Activated naive CD8-positive, alpha-beta T cell (primary cell): ENCODE data around the gene SLC36A3.
"Not testable (repeated sequence)": the region's sequence is repeated elsewhere in the genome, so short reads cannot be mapped to it uniquely, and the experiment has no call there.

Experiments used
- H3K27ac Mint-ChIP-seq: one replicate; pipeline ENCODE4 v1.8.0; 2021; ENCODE audit warnings: mixed read lengths
- H3K27me3 Mint-ChIP-seq: one replicate; pipeline ENCODE4 v1.8.0; 2021; ENCODE audit warnings: mixed read lengths
- H3K36me3 Mint-ChIP-seq: one replicate; pipeline ENCODE4 v1.8.0; 2021; ENCODE audit warnings: mixed read lengths
- H3K4me1 Mint-ChIP-seq: one replicate; pipeline ENCODE4 v1.8.0; 2021; ENCODE audit warnings: low read depth, mixed read lengths
- H3K4me3 Mint-ChIP-seq: one replicate; pipeline ENCODE4 v1.8.0; 2021; ENCODE audit warnings: mild to moderate bottlenecking, mixed read lengths
- H3K9me3 Mint-ChIP-seq: one replicate; pipeline ENCODE4 v1.8.0; 2021; ENCODE audit warnings: low read depth, mixed read lengths

SLC36A3 gene

DNA sequence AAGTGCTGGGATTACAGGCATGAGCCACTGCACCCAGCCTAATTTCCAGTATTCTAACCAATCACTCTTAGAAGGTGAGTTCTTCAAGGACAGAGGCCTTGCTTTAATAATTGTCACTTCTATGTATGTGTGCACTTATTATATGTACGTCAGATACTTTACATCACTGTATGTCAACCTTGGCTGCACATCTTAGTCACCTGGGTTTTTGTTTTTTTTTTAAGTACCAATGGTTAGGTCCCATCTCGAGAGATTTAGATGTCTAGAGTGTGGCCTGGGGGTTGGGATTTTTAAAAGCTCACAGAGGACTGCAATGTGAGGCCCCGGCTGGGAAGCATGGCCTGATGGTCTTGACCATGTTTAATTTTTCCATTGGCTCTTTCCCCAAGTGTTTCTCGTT is 60.4 kb downstream of the SLC36A3 start:
- peaks cover 18% of the 10 kb centered on the region for H3K4me1 Mint-ChIP-seq

GRCh38 chr5:151240924-151241635 is 62.5 kb downstream of the SLC36A3 start:
- Mint-ChIP-seq H3K4me1 (peaks cover 23% of the 10 kb centered on the region), H3K27me3 (no peaks in the 10 kb centered on the region), H3K4me3 (no peak overlapping the region), H3K36me3 (no peaks in the 10 kb centered on the region), H3K9me3 (no peaks in the 10 kb centered on the region), H3K27ac (no peak overlapping the region)

More for the DNA sequence above, 60.4 kb downstream of the SLC36A3 start:
- no peak overlapping the region for H3K4me3 Mint-ChIP-seq
- no peak overlapping the region for H3K27ac Mint-ChIP-seq
- no peaks in the 10 kb centered on the region for H3K36me3 Mint-ChIP-seq
- H3K27me3 Mint-ChIP-seq, result no peaks in the 10 kb centered on the region
- H3K9me3 Mint-ChIP-seq, result no peaks in the 10 kb centered on the region

GRCh38 chr5:151240268-151240835 is 63.2 kb downstream of the SLC36A3 start:
- H3K36me3 Mint-ChIP-seq, H3K9me3 Mint-ChIP-seq, H3K4me3 Mint-ChIP-seq, H3K27me3 Mint-ChIP-seq, H3K27ac Mint-ChIP-seq: not testable (repeated sequence)
- peaks cover 26% of the 10 kb centered on the region for H3K4me1 Mint-ChIP-seq

- no peak overlapping the region for H3K27ac Mint-ChIP-seq
- H3K9me3 Mint-ChIP-seq, result no peaks in the 10 kb centered on the region
- no peaks in the 10 kb centered on the region for H3K36me3 Mint-ChIP-seq
- no peaks in the 10 kb centered on the region for H3K27me3 Mint-ChIP-seq
- H3K4me3 Mint-ChIP-seq, result peak overlapping the region; percentile 53
- H3K4me1 Mint-ChIP-seq, result peaks cover 35% of the 10 kb centered on the region
These were observed 64.2 kb downstream of the SLC36A3 start for GRCh38 chr5:151239237-151239861.

- Mint-ChIP-seq H3K4me1 (peaks cover 35% of the 10 kb centered on the region), H3K9me3 (no peaks in the 10 kb centered on the region), H3K27me3 (no peaks in the 10 kb centered on the region), H3K4me3 (peak overlapping the region; percentile 66), H3K36me3 (no peaks in the 10 kb centered on the region), H3K27ac (peak overlapping the region; percentile 50)
These were observed 65.2 kb downstream of the SLC36A3 start for GRCh38 chr5:151238303-151238741.

- H3K4me1 Mint-ChIP-seq, result peaks cover 37% of the 10 kb centered on the region
- no peaks in the 10 kb centered on the region for H3K36me3 Mint-ChIP-seq
- H3K27me3 Mint-ChIP-seq, result no peaks in the 10 kb centered on the region
- peak overlapping the region; percentile 4 for H3K27ac Mint-ChIP-seq
- H3K9me3 Mint-ChIP-seq, result no peaks in the 10 kb centered on the region
- peak overlapping the region; percentile 17 for H3K4me3 Mint-ChIP-seq
These were observed 65.9 kb downstream of the SLC36A3 start for GRCh38 chr5:151237685-151238084.

- no peaks in the 10 kb centered on the region for H3K27me3 Mint-ChIP-seq
- no peak overlapping the region for H3K27ac Mint-ChIP-seq
- H3K4me1 Mint-ChIP-seq, result peaks cover 39% of the 10 kb centered on the region
- H3K36me3 Mint-ChIP-seq, result no peaks in the 10 kb centered on the region
- H3K9me3 Mint-ChIP-seq, result no peaks in the 10 kb centered on the region
- no peak overlapping the region for H3K4me3 Mint-ChIP-seq
These were observed 66.7 kb downstream of the SLC36A3 start for GRCh38 chr5:151236888-151237287.

DNA sequence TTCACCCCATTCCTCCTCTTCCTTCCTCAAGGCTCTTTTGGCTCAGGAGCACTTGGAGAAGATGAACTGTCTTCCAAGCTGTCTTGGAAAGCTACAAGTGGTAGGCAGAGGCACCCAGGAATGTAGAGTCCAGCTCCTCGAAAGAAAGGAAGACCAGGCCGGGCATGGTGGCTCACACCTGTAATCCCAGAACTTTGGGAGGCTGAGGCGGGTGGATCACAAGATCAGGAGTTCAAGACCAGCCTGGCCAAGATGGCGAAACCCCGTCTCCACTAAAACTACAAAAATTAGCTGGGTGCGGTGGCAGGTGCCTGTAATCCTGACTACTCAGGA is 68.4 kb downstream of the SLC36A3 start:
- not testable (repeated sequence) for H3K4me3 Mint-ChIP-seq, H3K27me3 Mint-ChIP-seq, H3K36me3 Mint-ChIP-seq, H3K27ac Mint-ChIP-seq, H3K9me3 Mint-ChIP-seq
- peaks cover 39% of the 10 kb centered on the region for H3K4me1 Mint-ChIP-seq

DNA sequence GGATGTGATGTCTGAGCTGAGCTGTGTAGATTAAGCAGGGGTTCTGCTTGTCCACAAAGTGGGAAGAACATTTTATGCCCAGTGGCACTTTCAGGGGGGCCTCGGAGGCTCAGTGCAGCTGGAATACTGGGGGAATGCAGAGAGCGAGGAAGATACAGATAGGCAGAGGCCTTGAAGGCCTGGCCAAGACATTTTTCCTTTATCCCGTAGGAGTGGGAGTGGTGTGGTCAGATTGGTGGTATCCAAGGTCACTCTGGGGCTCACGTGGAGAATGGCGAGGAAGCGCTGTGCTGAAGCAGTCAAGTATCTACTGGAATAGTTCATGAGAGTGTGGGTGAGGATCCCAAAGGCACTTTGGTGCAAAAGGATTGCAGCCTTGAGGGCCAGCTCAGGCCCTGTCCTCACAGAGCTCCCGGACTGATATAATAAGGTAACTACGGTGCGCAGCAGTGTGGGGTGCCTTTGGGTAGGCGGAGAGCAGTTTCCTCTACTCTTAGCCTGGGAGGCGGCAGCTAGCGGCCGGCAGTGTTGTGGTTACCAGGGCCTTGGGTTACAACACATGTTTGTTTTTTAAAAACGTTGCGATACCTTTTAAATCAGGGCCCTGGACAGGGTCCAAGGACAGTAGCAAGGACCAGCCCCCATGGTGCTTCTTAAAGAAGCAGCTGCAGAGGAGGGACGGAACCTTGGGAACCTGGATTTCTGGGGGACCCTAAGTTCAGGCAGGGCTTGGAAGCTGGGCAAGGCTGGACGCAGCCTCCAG is 68.9 kb downstream of the SLC36A3 start:
- H3K27me3 Mint-ChIP-seq, result no peaks in the 10 kb centered on the region
- H3K27ac Mint-ChIP-seq, result peak overlapping the region; percentile 85
- H3K4me3 Mint-ChIP-seq, result peak overlapping the region; percentile 75
- H3K9me3 Mint-ChIP-seq, result no peaks in the 10 kb centered on the region
- H3K4me1 Mint-ChIP-seq, result peaks cover 39% of the 10 kb centered on the region
- H3K36me3 Mint-ChIP-seq, result peaks cover 2% of the 10 kb centered on the region

GRCh38 chr5:151233616-151234085 is 69.9 kb downstream of the SLC36A3 start:
- Mint-ChIP-seq H3K9me3 (no peaks in the 10 kb centered on the region), H3K4me1 (peaks cover 33% of the 10 kb centered on the region), H3K27ac (no peak overlapping the region), H3K4me3 (no peak overlapping the region), H3K27me3 (no peaks in the 10 kb centered on the region), H3K36me3 (peaks cover 2% of the 10 kb centered on the region)

DNA sequence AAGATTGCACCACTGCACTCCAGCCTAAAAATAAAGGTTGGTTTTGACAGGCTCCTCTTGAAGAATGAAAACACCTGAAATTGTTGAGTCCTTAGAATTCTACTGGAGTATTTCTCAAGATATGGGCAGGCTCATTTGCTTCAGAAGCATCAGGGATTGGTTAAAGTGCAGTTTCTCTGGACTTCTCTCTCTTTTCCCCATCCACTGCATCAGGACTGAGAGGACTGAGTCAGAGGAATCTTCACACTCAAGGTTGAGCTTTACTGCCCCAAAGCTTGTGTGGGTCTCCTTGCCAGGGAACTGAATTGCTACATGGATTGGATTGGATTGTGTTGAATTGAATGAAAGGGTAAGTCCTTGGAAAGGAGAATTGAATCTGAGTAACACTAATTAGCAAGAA is 72.2 kb downstream of the SLC36A3 start:
- Mint-ChIP-seq H3K9me3 (no peaks in the 10 kb centered on the region), H3K36me3 (peaks cover 2% of the 10 kb centered on the region), H3K27me3 (no peaks in the 10 kb centered on the region), H3K4me3 (no peak overlapping the region), H3K27ac (no peak overlapping the region), H3K4me1 (peaks cover 23% of the 10 kb centered on the region)

DNA sequence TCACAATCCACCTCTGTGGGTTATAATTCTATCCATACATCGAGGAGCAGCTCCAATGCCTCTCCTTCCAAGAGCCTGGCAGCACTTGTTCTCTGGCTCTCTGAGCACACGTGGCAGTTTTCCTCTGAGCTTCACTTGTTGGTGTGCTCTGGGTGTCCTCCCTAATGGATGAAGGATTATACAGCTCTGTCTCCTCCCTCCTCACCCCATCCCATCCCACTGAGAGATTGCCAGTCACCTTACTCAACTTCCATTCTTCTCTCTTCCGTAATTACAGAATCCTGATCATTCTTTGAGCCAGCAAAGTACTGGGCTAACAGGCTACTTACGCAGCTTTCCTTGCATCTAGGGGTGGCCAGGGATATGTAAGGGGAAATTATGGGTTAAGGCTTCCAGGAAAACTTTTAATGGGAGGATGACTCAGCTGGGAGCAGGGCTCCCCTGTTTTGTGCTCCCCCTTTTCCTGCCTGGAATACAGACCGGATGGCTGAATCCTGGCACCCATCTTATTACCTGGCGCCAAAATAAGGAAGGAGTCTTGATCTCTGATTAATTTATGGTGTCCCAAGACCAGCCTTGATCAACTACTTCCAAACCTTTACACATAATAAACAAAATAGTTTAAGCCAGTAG is 73.4 kb downstream of the SLC36A3 start:
- Mint-ChIP-seq H3K9me3 (no peaks in the 10 kb centered on the region), H3K27me3 (no peaks in the 10 kb centered on the region), H3K4me3 (no peak overlapping the region), H3K27ac (no peak overlapping the region), H3K36me3 (peaks cover 2% of the 10 kb centered on the region), H3K4me1 (peaks cover 25% of the 10 kb centered on the region)

- Mint-ChIP-seq H3K27ac (no peak overlapping the region), H3K9me3 (no peaks in the 10 kb centered on the region), H3K4me3 (no peak overlapping the region), H3K36me3 (peaks cover 2% of the 10 kb centered on the region), H3K27me3 (no peaks in the 10 kb centered on the region), H3K4me1 (peaks cover 22% of the 10 kb centered on the region)
These were observed 74.6 kb downstream of the SLC36A3 start for GRCh38 chr5:151228986-151229385.

- H3K27me3 Mint-ChIP-seq, result no peaks in the 10 kb centered on the region
- no peaks in the 10 kb centered on the region for H3K9me3 Mint-ChIP-seq
- peaks cover 2% of the 10 kb centered on the region for H3K36me3 Mint-ChIP-seq
- H3K27ac Mint-ChIP-seq, result no peak overlapping the region
- H3K4me1 Mint-ChIP-seq, result peaks cover 16% of the 10 kb centered on the region
- H3K4me3 Mint-ChIP-seq, result no peak overlapping the region
These were observed 75.6 kb downstream of the SLC36A3 start for GRCh38 chr5:151227918-151228447.
